ENCODE results near the gene COL4A2.
A peak's percentile ranks its signal among the peaks of the same experiment; 100 is the strongest.

- TF ChIP-seq POLR2AphosphoS5 (IDR thresholded peaks at IDR 0.05; ENCODE audit: low read depth, low read length) (0 out of 2 replicates have a peak, but pooled peaks have one; percentile 17), CTCF (IDR thresholded peaks at IDR 0.05 in 2 of 3, conservative IDR thresholded peaks at IDR 0.05 in 1 of 3; ENCODE audit: borderline replicate concordance in 1 of 3, insufficient read depth in 1 of 3, low read depth in 2 of 3, low read length in 2 of 3) (no peak), SRF (IDR thresholded peaks at IDR 0.05; ENCODE audit: low read depth) (no peak), JUND (IDR thresholded peaks at IDR 0.05) (peak; percentile 58), POLR2A (IDR thresholded peaks at IDR 0.05; ENCODE audit: borderline replicate concordance, extremely low read depth, insufficient read depth, insufficient read length) (no peak), MAX (IDR thresholded peaks at IDR 0.05) (peak; percentile 61), ZBTB33 (IDR thresholded peaks at IDR 0.05; ENCODE audit: extremely low read depth, insufficient replicate concordance, low read length) (no peak), CEBPB (IDR thresholded peaks at IDR 0.05; ENCODE audit: low read depth) (0 out of 2 replicates have a peak, but pooled peaks have one; percentile 21), SIN3A (IDR thresholded peaks at IDR 0.05; ENCODE audit: low read depth) (peak; percentile 32; the same call in 1 of the 2 replicates), YY1 (IDR thresholded peaks at IDR 0.05; ENCODE audit: extremely low read depth, insufficient replicate concordance, low read depth, low read length) (no peak), REST (IDR thresholded peaks at IDR 0.05; ENCODE audit: low read depth) (no peak), EZH2 (IDR thresholded peaks at IDR 0.05) (no peak)
Measured at GRCh38 chr13:110448230-110448629, 141.1 kb downstream of the COL4A2 start.
